ENCODE data around the gene CHRM3.

CHRM3 gene

GRCh38 chr1:239394107-239394506 is 7.7 kb downstream of the CHRM3 start:
- in situ Hi-C loops (cut with HindIII; ENCODE audit: low sequenced_read_pairs), result no loop called here

GRCh38 chr1:239413916-239414315 is 27.5 kb downstream of the CHRM3 start:
- in situ Hi-C loops (cut with HindIII; ENCODE audit: low sequenced_read_pairs), result no loop called here

GRCh38 chr1:239417221-239417620 is 30.9 kb downstream of the CHRM3 start:
- in situ Hi-C loops (cut with HindIII; ENCODE audit: low sequenced_read_pairs), result no loop called here

GRCh38 chr1:239417986-239418640 is 31.7 kb downstream of the CHRM3 start:
- in situ Hi-C loops (cut with HindIII; ENCODE audit: low sequenced_read_pairs), result no loop called here

GRCh38 chr1:239418681-239419080 is 32.3 kb downstream of the CHRM3 start:
- in situ Hi-C loops (cut with HindIII; ENCODE audit: low sequenced_read_pairs), result no loop called here

- in situ Hi-C loops (cut with HindIII; ENCODE audit: low sequenced_read_pairs), result no loop called here
Measured at GRCh38 chr1:239421811-239422210, 35.4 kb downstream of the CHRM3 start.

GRCh38 chr1:239422818-239423217 is 36.5 kb downstream of the CHRM3 start:
- in situ Hi-C loops (cut with HindIII; ENCODE audit: low sequenced_read_pairs), result no loop called here

- in situ Hi-C loops (cut with HindIII; ENCODE audit: low sequenced_read_pairs), result no loop called here
Measured at GRCh38 chr1:239426821-239427475, 40.6 kb downstream of the CHRM3 start.

- in situ Hi-C loops (cut with HindIII; ENCODE audit: low sequenced_read_pairs), result no loop called here
Measured at GRCh38 chr1:239427712-239428111, 41.3 kb downstream of the CHRM3 start.

- in situ Hi-C loops (cut with HindIII; ENCODE audit: low sequenced_read_pairs), result no loop called here
Measured at GRCh38 chr1:239428120-239428710, 41.8 kb downstream of the CHRM3 start.

GRCh38 chr1:239429163-239429562 is 42.8 kb downstream of the CHRM3 start:
- in situ Hi-C loops (cut with HindIII; ENCODE audit: low sequenced_read_pairs), result no loop called here

- in situ Hi-C loops (cut with HindIII; ENCODE audit: low sequenced_read_pairs), result no loop called here
Measured at GRCh38 chr1:239432255-239432654, 45.9 kb downstream of the CHRM3 start.

GRCh38 chr1:239434181-239434580 is 47.8 kb downstream of the CHRM3 start:
- in situ Hi-C loops (cut with HindIII; ENCODE audit: low sequenced_read_pairs), result no loop called here
